ENCODE data around the gene ACLY.
"Not testable (repeated sequence)": the region's sequence is repeated elsewhere in the genome, so short reads cannot be mapped to it uniquely, and the experiment has no call there.

Gene ACLY

DNA sequence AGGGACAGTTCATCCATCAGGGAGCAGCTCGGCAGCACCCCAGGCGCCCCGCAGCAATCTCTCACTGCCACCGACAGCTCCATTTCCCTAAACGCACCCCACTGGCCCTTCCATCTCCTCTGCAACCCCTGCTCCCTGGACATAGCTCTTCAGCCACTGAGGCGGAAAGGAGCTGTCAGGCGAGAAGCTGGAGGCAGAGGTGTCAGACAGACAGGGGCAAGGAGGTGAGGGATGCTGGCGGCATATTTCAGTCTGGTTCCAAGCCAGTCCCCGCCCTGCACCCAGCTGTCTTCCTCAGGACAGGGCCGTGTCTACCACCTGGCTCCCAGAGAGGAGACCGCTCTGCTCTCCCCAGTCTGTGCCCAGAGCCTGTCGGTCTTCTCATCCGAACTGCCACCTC lies 9.7 kb downstream of the ACLY start:
- DNase-seq = no peak

DNA sequence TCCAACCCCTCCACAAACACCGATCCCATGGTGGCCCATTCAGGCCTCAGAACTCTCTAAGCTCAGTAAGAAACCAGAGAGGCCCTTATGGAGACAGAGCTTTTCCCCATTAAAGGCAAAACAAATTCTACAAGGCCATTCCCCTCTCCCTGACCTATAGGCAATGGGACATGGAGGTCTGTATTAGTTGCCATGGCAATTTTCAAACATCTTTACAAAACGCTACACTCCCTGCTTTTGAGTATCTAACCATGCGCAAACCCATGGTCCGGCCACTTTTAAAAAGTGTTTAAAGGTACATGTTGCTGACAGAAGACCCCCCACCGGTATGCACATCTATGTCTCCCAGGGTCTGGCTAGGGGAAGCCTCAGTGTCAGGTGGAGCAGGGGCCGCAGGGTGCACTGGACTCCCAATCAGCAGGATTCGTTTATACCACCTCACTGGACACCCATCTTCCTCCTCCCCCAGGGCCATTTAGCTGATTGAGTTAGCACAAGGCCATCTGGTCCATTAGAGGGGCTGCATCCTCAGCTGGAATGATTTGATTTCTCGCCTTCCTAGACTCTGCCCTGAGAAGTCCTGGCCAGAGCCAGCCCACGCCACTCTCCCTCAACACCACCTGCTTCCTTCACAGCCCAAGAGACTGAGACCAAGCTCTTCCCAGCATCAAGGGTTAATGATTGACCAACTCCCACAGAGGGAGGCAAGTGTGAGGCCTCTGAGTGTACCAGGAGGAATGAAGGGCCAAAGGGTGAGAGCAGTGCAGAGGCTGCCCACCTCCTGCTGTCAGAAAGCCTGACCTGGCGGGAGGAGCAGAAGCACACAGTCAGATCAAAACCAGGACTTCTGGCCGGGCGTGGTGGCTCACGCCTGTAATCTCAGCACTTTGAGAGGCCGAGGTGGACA lies 10.9 kb downstream of the ACLY start:
- DNase-seq = no peak

DNA sequence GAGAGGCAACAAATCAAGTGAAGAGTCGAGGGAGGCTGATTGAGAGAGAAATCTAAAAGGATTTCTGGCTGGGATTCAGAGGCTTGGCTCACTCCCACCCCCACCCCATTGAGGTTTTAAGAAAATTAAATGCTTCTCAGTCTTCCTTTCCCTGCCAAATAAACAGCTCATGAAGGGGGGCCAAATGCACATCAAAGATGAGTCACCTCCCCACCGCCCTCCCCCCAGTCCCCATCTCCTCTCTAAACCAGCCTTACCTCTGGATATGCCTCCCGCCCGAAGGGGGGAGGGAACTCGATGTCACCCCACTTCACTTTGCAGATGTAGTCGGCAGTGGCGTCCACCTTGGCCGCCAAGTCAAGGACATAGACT lies 11.6 kb downstream of the ACLY start:
- peak; percentile 89 for DNase-seq

DNA sequence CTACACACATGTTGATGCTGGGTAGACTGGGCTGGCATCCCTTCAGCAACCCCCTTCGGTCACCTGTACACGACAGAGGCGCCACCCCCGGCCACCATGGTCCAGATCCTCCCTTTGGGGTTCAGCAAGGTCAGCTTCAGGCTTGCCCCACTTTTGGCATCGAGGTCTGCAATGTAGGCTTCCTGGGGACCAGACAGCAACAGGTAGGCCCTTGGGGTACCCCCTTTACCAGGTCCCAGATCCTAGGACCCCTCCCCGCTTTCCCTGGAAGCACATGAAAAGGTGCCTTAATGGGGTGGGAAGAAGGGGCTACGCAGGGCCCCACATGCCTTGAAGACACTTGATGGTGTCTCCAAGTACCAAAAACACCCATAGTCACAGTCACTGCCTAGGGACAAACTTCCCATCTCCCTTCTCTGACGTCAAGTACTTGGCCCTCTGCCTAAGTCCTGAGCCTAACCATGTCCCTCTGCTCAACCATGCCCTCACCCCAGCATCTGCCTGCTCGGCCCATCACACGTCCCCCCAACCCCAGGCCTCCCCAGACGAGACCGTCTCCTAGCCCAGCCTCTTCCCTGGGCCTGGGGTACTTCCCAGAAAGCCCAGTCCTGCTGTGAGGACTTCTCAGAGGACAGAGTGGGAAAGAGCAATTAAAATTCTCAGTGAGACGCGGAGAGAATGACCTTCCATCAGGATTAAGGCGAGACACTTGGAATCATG lies 12.1 kb downstream of the ACLY start:
- no peak for DNase-seq

DNA sequence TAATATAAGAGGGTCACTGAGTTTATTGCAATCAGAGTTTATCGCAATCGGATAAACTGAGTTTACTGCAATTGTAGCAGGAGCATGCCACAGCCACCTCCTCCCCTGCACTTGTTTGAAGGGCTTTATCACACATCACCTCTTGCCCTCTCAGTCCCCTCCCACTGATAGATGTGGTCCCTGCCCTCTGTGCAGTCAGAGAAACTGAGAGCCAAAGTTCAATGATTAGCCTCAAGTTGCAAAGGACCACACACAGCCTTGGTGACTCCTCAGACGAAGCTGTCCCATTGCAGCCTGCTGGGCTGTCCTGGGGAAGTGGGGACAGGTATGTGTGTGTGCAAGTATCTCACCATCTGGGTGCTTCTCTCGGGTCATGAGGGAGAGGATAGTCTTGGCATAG lies 13.6 kb downstream of the ACLY start:
- no peak for DNase-seq

DNA sequence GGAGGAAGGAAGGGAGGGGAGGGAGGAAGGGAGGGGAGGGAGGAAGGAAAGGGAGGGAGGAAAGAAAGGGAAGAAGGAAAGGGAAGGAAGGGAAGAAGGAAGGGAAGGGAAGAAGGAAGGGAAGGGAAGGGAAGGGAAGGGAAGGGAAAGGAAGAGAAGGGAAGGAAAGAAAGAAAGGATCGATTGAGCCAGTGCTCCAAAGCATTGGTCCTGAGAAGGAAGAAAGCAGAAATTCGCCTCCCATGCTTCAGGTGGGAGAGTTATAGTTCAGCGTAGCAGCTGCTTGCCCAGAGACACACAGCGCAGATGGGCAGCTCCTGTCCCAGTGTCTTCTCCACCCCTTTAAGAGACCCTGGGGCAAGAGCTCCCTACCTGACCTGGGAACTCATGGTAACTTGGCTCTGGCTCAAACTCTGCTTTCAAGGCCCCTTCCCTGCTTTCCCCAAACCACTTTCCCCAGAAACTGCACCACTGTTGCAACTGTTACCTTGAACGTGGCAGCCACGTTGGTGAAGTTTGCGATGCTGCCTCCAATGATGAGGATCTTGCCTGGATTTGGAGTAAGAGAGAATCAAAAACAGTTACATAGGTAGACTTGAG lies 14.4 kb downstream of the ACLY start:
- no peak for DNase-seq

DNA sequence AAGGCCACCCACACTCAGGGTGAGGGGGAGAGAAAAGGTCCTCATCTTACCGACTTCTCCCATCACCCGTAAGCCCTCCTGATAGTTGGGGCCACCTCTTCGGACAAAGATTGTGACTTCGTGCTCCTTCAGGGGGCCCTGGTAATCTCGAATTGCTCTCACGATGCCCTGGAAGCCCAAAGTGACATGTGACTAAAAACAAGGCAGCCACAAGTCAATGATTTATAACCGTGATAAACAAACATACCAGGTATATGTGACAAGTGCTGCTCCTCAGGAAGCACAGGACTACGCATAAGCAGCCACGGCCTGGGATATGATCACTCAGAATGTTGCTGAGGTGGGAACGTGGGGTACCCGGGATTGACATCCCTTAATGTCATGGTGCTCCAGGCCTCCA lies 17.1 kb downstream of the ACLY start:
- DNase-seq = no peak

DNA sequence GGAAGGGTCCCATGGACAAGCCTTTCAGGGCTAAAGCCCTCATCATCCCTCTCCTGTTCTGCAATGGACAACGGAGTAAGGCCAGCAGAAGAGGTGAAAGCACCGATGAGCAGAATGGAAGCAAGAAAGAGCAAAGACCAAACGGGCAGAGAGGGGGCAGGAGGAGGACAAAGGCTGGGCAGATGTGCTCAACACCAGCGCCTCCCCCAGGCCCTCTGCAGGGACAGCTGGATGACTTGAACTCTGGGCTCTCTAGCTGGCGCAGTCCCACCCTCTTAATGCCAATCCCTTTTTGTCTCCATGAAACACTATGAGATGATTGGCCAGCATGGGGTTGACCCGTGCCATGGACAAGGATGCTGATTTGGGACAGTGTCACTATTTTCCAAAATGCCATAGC lies 22.0 kb downstream of the ACLY start:
- no peak for DNase-seq

DNA sequence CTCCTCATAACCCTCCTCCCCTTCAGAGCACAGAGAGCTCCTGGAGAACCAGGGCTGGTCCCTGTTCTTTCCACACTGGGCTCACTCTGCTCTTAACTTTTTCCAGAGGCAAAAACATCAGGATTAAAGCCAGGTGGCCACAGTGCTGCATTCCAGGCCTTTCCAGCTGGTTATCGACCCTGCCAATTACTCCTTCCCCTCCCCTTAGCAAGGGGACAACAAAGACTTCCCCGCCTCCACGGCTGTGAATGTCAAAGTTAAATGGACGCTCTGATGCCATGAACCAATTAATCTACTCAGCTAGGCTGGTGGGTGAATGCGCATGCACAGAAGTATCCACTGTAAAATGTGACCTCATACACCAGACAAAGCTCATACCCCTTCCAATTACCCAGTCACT lies 23.1 kb downstream of the ACLY start:
- DNase-seq = peak; percentile 66

DNA sequence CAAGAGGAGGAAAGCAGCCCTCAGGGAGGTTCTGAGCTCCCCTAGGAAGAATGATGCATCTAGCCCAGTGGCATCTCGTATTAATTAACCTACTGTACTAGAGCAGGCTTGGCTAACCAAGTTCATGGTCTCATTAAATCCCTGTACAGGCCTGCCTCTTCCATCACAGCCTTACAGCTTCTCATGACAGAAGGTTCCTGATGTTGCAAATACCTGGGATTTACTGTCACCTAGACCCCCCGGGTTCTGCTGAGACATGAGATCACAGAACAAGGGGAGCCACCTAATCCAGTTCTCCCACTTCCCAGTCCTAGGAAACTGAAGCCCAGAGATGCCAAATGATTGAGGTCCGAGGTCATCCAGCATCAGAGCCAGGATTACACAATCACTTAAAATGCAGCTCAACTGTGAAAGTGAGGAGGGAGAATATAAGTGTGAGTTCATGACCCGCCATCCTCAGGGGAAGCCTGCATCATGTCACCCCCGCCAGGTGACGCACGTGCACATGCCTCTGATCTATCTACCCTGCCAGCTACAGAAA lies 23.9 kb downstream of the ACLY start:
- DNase-seq = peak; percentile 90

DNA sequence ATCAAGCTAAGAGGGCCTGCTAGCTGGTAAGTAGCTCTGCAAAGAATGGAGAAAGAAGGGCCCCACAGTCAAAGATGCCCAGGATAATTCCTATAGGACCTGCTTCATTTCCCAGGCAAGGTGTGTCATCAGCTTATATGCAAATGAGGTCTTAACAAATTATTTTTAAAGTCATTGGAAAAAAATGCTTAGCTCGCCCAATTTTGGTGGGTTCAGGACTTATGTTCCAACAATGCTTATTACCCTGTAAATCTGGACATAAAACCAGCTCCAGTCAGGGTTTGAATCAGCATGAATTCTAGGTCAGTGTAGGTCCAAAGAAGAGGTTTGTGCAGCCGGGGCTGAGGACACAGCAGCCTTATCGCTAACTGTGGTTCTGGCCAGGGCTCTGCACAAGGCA lies 25.4 kb downstream of the ACLY start:
- no peak for DNase-seq

DNA sequence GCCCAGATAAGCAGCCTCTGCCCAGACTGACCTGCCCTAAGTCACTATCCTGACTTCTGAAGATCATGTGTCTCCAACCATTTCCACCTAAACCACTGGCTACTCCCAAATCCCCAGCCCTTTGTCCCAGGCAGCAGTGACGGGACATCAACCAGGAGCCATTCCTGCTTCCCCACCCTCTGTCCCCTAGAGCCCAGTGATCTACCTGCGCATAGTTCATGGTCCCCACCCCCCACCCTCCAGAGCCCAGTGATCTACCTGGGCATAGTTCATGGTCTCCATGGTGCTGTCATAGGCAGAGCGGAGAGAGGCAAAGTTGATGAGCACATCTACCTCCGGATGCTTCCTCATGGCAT lies 26.8 kb downstream of the ACLY start:
- DNase-seq = no peak

DNA sequence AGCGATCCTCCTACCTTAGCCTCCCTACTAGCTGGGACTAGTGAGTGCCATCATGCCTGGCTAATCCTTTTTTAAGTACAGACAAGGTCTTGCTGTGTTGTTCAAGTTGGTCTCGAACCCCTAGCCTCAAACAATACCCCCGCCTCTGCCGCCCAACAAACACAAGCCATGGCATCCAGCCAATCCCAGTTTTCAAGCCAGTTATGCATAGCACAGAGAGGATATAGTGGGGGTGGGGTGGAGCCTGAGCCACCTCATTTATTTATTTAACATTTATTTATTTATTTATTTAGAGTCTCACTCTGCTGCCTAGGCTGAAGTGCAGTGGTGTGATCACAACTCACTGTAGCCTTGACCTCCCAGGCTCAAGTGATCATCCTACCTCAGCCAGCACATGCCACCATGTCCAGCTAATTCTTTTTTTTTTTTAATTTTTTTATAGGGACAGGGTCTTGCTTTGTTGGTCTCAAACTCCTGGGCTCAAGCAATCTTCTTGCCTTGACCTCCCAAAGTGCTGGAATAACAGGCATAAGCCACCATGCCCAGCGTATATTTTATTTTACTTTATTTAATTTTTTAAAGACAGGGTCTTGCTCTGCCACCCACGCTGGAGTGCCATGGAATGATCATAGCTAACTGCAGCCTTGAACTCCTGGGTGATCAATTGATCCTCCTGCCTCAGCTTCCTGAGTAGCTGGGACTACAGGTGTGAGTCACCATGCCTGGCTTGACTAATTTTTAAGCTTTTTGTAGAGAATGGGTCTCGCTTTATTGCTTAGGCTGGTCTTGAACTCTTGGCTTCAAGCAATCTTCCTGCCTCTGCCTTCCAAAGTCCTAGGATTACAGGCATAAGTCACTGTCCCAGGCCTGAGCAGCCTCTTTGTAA lies 27.4 kb downstream of the ACLY start:
- no peak for DNase-seq

DNA sequence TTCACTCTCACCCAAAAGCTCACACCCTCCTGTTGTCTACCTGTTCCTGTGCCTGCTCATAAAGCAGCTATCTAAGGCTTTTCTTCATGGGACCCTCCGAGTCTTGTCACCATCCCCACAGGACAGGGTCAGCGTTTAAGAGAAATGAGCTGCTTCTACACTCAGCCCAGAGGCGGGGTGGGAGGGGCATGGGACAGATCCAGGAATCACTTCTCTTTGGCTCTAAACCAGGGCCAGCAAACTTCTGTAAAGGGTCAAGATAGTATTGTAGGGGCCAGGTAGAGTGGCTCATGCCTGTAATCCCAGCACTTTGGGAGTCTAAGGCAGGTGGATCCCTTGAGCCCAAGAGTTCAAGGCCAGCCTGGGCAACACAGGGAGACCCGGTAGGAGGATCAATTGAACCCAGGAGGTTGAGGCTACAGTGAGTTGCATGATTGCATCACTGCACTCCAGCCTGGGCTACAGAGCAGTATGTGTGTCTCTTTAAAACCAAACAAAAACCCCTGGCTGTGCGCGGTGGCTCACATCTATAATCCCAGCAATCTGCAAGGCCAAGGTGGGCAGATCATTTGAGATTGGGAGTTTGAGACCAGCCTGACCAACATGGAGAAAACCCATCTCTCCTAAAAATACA lies 30.3 kb downstream of the ACLY start:
- DNase-seq = no peak

DNA sequence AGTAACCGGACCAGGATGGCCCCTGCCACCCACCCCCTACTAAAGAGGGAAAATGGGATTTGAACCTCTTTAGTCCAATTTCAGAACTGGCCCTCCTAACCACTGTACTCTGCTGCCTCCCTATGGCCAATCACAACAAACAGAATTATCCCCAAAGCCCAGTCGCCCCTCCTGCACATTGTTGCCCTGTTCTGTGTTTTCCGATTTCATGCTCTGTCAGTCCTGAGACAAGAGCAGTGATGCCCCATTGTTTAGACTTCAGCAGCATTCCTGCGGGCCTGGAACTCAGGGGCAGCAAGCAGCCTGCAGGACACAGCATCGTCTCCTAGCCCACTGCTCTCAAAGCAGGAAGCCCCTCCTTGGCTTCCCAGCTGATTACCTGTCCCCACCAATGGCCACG lies 33.0 kb downstream of the ACLY start:
- no peak for DNase-seq

DNA sequence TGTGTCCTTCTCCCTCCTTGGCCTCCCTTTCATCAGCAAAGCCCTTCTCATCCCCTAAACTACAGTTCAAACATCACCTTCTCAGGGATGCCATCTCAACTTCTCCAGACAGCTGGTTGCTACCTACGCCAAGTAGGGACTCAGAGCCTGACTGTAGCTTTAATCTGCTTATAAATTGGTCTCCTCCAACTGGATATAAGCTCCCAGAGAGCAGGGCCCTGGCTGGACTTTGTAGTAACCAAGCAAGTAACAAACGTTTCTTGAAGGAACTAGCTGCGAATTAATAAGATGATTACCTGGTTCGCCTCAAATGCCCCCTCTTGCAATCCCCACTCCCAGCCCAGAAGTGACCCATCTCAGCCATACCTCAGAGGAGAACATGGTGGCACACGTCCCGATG lies 36.0 kb downstream of the ACLY start:
- DNase-seq = no peak

DNA sequence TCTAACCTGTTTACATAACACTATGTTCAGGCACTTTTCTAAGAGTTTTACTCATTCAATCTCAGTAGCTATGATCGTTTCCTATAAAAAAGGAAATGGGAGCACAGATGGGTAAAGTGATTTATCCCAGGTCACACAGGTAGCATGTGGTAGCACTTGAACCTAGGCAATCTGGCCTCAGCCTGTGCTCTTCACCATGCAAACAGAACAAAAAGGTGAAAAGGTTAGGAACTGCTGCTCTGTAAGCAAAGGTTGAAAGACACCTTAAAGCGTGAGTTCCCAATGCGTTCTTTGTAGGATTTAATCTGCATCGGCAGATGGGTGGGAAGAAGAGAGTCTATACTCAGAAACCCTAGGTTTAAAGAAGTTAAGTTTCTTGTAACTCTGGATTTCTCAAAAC lies 38.6 kb downstream of the ACLY start:
- no peak for DNase-seq

DNA sequence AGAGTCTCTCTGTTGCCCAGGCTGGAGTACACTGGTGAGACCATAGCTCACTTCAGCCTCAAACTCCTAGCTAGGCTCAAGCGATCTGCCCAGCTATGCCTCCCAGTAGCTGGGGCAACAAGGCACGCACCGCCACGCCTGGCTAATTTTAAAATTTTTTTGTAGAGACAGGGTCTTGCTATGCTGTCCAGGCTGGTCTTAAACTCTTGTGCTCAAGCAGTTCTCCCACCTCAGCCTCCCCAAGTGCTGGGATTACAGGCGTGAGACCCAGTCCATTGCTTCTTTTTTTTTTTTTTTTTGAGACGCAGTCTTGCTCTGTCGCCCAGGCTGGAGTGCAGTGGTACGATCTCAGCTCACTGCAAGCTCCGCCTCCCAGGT lies 44.5 kb downstream of the ACLY start:
- not testable (repeated sequence) for DNase-seq

DNA sequence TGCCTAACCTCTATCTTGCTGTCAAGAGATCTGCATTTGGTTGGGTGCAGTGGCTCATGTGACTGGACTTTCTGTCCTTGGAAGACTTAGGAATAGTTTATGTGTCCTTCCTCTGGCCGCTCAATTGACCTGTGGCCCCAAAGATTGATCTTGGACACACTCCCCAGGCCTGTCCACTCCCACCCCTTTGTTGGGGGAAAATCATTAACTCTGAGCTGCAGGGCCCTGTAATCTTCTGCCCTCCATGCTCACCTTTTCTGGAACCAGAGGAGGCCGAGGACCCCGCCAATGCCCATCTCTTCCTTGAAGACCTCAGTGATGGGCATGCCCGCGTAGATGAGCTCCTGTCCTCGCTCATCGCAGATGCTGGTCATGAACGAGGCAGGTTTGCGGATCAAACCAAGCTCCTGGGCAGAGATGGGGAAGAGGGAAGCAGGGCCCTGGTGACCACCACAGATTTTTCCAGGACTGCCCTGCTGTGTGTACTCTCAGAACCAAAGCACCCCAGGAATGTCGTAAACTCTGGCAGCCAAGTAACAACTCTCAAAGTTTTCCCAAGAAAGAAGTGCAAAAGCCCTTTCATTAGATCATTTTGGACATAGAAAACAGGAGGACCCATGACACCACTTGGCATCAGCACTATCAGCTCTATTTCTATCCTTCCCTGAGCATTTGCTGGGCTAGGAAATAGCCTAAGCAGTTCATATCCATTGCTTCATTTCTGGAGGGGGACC lies 45.0 kb downstream of the ACLY start:
- no peak for DNase-seq

DNA sequence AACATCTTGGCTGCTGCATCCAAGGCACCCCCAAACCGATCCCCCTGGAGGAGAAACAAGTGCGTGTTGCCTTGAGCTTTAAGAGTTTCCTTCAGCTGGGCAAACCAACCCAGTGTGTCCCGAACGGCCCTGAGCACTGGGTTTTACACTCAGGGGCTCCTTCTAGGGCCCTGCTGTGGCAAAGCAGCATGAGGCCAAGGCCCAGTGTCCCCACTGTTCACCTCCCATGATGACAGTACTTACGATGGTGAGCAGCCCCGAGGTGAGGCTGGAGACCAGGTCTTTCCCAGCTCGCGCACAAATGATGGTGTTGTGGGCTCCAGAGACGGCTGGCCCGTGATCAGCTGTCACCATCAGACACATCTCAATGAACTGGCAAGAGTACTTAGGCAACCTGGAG lies 47.0 kb downstream of the ACLY start:
- no peak for DNase-seq

DNA sequence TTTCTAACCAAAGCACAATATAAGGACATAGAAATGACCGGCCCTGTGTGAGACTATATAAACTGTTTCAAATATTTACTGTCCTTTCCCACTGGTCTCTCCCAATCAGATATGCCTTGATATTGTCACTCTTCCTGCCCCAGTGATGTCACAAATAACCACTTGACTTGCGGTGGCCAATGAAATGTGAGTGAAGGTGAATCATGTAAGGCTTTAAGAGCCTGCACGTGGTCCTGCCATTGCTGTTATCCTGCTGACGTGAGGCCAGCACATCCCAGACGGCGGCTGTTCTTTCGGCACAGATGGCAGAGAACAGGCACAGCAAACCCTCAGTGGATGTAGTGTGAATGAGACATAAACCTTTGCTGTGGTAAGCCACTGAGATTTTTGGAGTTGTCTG lies 48.1 kb downstream of the ACLY start:
- no peak for DNase-seq

DNA sequence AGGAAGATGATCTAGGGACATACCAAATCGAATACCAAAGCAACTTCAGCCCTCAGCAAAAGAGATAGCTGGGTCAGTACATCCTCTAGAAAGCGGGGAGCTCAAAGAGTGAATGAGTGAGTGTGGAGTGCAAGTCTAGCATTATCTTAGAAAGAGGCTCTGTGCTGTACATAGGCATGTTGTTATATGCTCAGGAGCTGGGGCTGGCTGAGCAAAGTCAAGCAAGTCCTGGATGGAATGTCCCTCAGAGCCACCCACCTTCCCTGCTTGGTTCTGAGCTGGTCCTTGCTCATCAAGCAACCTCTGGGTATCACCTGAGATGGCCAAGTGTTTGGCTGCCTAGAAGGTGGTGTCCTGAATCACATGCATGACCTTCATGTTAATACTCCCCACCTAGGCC lies 48.7 kb downstream of the ACLY start:
- no peak for DNase-seq
